K562 (cell line): ENCODE measurements around the gene AFG1L. TPM values are rescaled to one million over a fixed set of nuclear protein-coding genes. Genes with fewer than 3 reads are reported as not detected.

Experiments
- ARNT ChIP-seq, 2 experiments: fragments of 450-650 bp; IDR thresholded peaks; 2 replicates each; pipeline ENCODE4 v1.6.1; 2016; ENCODE audit warnings: mild to moderate bottlenecking in 1 of 2
- GATA2 ChIP-seq: sonication (generic); formaldehyde crosslinking; IDR thresholded peaks from 2 replicates; pipeline ENCODE4 v1.4.0; 2020; ENCODE audit warnings: mild to moderate bottlenecking, missing genetic modification reagents
- KAT7 ChIP-seq: sonication (generic); formaldehyde crosslinking; IDR thresholded peaks from 2 replicates; pipeline ENCODE4 v1.8.0; 2022; ENCODE audit warnings: missing genetic modification reagents, mild to moderate bottlenecking, borderline replicate concordance
- KDM4B ChIP-seq, 2 experiments: fragments of 450-650 bp in 1 of 2; sonication (generic) in 1 of 2; IDR thresholded peaks; 2 replicates each; pipeline ENCODE4 v1.6.1; 2016 to 2017; ENCODE audit warnings: borderline replicate concordance in 2 of 2, antibody characterized with exemption in 1 of 2, low read depth in 1 of 2, mild to moderate bottlenecking in 1 of 2
- LCOR ChIP-seq: sonication (generic); formaldehyde crosslinking; IDR thresholded peaks from 2 replicates; pipeline ENCODE4 v1.8.0; 2022; ENCODE audit warnings: mild to moderate bottlenecking, missing genetic modification reagents
- MCM5 ChIP-seq: fragments of 450-650 bp; IDR thresholded peaks from 2 replicates; pipeline ENCODE4 v1.6.1; 2016; ENCODE audit warnings: low read depth
- NR2C2 ChIP-seq, 2 experiments: fragments of 200-800 bp in 1 of 2; sonication (Bioruptor generic) in 1 of 2; sonication (generic) in 1 of 2; formaldehyde crosslinking in 1 of 2; IDR thresholded peaks; 2 replicates each; pipeline versions ENCODE4 v1.6.1 to v1.8.0; 2016 to 2022; ENCODE audit warnings: mild to moderate bottlenecking in 1 of 2, missing compliant biosample characterization in 1 of 2, missing genetic modification characterization in 1 of 2, missing genetic modification reagents in 1 of 2
- RFX5 ChIP-seq: IDR thresholded peaks from 2 replicates; pipeline ENCODE4 v1.6.1; 2011; ENCODE audit warnings: low read depth, mild to moderate bottlenecking, improper control_type of control experiment, low read length
- SLC30A9 ChIP-seq: fragments of 250-450 bp; sonication (Bioruptor Pico); IDR thresholded peaks from 2 replicates; pipeline ENCODE4 v1.8.0; 2022; ENCODE audit warnings: mild to moderate bottlenecking, moderate library complexity
- SMARCE1 ChIP-seq: fragments of 450-650 bp; IDR thresholded peaks from 2 replicates; pipeline ENCODE4 v1.7.1; 2016; ENCODE audit warnings: mild to moderate bottlenecking
- ZKSCAN8 ChIP-seq: fragments of 200-800 bp; sonication (Bioruptor generic); IDR thresholded peaks from 2 replicates; pipeline ENCODE4 v1.6.1; 2016; ENCODE audit warnings: missing genetic modification characterization, missing compliant biosample characterization
- polyA plus RNA-seq, 8 experiments: library from polyadenylated mRNA; depleted of rRNA in 4 of 8; stranded (reverse) in 5 of 8; unstranded in 3 of 8; fragments of >200 nt; fragmentation: Nextera tagmentation in 2 of 8; fragmentation: Illumina TruSeq in 1 of 8; extraction: Ambion mirVana in 2 of 8; extraction: Trizol in 1 of 8; gene quantifications; 2 replicates each; pipeline versions ENCODE4 v1.2.1 to v1.2.3, GENCODE V29; 2011 to 2014; ENCODE audit warnings: inconsistent platforms in 1 of 8, missing spikeins in 1 of 8
- total RNA-seq, 7 experiments: library from RNA; depleted of rRNA in 6 of 7; stranded (reverse); fragments of >200 nt in 6 of 7; fragmentation: Illumina TruSeq in 2 of 7; extraction: Trizol in 2 of 7; gene quantifications; 2 replicates each; pipeline versions ENCODE4 v1.2.1 to v1.2.3, GENCODE V29; 2011 to 2021; ENCODE audit warnings: low replicate concordance in 1 of 7
- TF ChIP-seq, protein P1 (sequence below): fragments of 250-450 bp; sonication (Bioruptor Pico); IDR thresholded peaks from 2 replicates; pipeline ENCODE4 v1.4.0; 2020
- TF ChIP-seq, protein P2 (sequence below): fragments of 450-650 bp; IDR thresholded peaks from 2 replicates; pipeline ENCODE4 v1.6.1; 2016; ENCODE audit warnings: antibody characterized with exemption
- TF ChIP-seq, protein P3 (sequence below): fragments of 200-800 bp; sonication (Bioruptor generic); IDR thresholded peaks from 2 replicates; pipeline ENCODE4 v1.6.1; 2017; ENCODE audit warnings: missing genetic modification characterization, missing compliant biosample characterization
- TF ChIP-seq, protein P4 (sequence below): fragments of 250-450 bp; sonication (Bioruptor Pico); IDR thresholded peaks from 2 replicates; pipeline ENCODE4 v1.4.0; 2020; ENCODE audit warnings: mild to moderate bottlenecking, moderate library complexity
- TF ChIP-seq, protein P5 (sequence below): fragments of 450-650 bp; IDR thresholded peaks from 2 replicates; pipeline ENCODE4 v1.6.1; 2016

The AFG1L gene
- total and polyA plus RNA-seq, 9 of the 15 experiments (the other 6 are each of a cell fraction or from before 2014, with no cell fraction given), result 2.2 to 15.5 (median 5.8) TPM

DNA sequence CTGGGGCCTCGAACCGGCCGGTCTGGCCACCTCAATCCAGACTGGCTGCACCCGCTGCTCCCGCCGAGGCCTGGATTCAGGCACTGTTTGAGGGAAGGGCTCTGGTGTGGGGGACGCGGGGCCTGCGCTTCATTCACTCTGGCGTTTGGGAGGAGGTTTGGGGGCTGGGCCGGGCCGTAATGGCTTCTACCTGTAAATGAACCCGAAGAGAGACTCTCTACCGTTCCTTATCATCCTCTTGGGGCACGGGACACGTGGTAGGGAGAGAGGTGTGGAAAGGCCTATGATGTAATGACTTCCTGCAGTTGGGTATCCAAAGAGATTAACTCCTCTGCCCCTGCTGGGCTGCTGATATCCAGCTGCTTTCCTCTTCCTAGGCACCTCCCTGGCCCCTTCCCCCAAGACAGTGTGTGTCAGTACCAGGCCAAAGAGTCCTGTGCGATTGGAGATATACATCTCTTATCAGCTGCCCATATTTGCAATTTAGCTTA is 267.7 kb downstream of the AFG1L start (continued):
- TF ChIP-seq, protein P1, sequence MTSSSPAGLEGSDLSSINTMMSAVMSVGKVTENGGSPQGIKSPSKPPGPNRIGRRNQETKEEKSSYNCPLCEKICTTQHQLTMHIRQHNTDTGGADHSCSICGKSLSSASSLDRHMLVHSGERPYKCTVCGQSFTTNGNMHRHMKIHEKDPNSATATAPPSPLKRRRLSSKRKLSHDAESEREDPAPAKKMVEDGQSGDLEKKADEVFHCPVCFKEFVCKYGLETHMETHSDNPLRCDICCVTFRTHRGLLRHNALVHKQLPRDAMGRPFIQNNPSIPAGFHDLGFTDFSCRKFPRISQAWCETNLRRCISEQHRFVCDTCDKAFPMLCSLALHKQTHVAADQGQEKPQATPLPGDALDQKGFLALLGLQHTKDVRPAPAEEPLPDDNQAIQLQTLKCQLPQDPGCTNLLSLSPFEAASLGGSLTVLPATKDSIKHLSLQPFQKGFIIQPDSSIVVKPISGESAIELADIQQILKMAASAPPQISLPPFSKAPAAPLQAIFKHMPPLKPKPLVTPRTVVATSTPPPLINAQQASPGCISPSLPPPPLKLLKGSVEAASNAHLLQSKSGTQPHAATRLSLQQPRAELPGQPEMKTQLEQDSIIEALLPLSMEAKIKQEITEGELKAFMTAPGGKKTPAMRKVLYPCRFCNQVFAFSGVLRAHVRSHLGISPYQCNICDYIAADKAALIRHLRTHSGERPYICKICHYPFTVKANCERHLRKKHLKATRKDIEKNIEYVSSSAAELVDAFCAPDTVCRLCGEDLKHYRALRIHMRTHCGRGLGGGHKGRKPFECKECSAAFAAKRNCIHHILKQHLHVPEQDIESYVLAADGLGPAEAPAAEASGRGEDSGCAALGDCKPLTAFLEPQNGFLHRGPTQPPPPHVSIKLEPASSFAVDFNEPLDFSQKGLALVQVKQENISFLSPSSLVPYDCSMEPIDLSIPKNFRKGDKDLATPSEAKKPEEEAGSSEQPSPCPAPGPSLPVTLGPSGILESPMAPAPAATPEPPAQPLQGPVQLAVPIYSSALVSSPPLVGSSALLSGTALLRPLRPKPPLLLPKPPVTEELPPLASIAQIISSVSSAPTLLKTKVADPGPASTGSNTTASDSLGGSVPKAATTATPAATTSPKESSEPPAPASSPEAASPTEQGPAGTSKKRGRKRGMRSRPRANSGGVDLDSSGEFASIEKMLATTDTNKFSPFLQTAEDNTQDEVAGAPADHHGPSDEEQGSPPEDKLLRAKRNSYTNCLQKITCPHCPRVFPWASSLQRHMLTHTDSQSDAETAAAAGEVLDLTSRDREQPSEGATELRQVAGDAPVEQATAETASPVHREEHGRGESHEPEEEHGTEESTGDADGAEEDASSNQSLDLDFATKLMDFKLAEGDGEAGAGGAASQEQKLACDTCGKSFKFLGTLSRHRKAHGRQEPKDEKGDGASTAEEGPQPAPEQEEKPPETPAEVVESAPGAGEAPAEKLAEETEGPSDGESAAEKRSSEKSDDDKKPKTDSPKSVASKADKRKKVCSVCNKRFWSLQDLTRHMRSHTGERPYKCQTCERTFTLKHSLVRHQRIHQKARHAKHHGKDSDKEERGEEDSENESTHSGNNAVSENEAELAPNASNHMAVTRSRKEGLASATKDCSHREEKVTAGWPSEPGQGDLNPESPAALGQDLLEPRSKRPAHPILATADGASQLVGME (CRISPR knock-in tag), result peak; percentile 94
- TF ChIP-seq ARNT (IDR thresholded peaks at IDR 0.05), result peak; percentile 23 to 30; a peak in 1 of 4 replicates
- TF ChIP-seq GATA2 (CRISPR knock-in tag), result peak; percentile 53; the same call in 1 of the 2 replicates
- TF ChIP-seq, protein P2, sequence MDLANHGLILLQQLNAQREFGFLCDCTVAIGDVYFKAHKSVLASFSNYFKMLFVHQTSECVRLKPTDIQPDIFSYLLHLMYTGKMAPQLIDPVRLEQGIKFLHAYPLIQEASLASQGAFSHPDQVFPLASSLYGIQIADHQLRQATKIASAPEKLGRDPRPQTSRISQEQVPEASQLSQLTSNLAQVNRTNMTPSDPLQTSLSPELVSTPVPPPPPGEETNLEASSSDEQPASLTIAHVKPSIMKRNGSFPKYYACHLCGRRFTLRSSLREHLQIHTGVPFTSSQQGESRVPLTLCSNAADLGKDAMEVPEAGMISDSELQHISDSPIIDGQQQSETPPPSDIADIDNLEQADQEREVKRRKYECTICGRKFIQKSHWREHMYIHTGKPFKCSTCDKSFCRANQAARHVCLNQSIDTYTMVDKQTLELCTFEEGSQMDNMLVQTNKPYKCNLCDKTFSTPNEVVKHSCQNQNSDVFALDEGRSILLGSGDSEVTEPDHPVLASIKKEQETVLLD, result peak; percentile 45; the same call in 1 of the 2 replicates
- TF ChIP-seq SLC30A9 (CRISPR knock-in tag), result no peak
- no peak for TF ChIP-seq KAT7 (CRISPR knock-in tag)
- TF ChIP-seq, protein P3, sequence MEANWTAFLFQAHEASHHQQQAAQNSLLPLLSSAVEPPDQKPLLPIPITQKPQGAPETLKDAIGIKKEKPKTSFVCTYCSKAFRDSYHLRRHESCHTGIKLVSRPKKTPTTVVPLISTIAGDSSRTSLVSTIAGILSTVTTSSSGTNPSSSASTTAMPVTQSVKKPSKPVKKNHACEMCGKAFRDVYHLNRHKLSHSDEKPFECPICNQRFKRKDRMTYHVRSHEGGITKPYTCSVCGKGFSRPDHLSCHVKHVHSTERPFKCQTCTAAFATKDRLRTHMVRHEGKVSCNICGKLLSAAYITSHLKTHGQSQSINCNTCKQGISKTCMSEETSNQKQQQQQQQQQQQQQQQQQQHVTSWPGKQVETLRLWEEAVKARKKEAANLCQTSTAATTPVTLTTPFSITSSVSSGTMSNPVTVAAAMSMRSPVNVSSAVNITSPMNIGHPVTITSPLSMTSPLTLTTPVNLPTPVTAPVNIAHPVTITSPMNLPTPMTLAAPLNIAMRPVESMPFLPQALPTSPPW (CRISPR knock-in tag), result peak; percentile 50
- no peak for TF ChIP-seq RFX5
- TF ChIP-seq, protein P4, sequence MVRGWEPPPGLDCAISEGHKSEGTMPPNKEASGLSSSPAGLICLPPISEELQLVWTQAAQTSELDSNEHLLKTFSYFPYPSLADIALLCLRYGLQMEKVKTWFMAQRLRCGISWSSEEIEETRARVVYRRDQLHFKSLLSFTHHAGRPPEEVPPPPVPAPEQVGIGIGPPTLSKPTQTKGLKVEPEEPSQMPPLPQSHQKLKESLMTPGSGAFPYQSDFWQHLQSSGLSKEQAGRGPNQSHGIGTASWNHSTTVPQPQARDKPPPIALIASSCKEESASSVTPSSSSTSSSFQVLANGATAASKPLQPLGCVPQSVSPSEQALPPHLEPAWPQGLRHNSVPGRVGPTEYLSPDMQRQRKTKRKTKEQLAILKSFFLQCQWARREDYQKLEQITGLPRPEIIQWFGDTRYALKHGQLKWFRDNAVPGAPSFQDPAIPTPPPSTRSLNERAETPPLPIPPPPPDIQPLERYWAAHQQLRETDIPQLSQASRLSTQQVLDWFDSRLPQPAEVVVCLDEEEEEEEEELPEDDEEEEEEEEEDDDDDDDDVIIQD (CRISPR knock-in tag), result no peak
- peak; percentile 44; the same call in 1 of the 2 replicates for TF ChIP-seq LCOR (CRISPR knock-in tag)
- TF ChIP-seq, protein P5, sequence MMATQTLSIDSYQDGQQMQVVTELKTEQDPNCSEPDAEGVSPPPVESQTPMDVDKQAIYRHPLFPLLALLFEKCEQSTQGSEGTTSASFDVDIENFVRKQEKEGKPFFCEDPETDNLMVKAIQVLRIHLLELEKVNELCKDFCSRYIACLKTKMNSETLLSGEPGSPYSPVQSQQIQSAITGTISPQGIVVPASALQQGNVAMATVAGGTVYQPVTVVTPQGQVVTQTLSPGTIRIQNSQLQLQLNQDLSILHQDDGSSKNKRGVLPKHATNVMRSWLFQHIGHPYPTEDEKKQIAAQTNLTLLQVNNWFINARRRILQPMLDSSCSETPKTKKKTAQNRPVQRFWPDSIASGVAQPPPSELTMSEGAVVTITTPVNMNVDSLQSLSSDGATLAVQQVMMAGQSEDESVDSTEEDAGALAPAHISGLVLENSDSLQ, result 0 out of 2 replicates have a peak, but pooled peaks have one; percentile 4
- no peak for TF ChIP-seq NR2C2 (CRISPR knock-in tag; IDR thresholded peaks at IDR 0.05)
- peak; percentile 39; the same call in 1 of the 2 replicates for TF ChIP-seq NR2C2 (tag; IDR thresholded peaks at IDR 0.05)
- peak; percentile 69; the same call in 1 of the 2 replicates for TF ChIP-seq SMARCE1
- TF ChIP-seq KDM4B (IDR thresholded peaks at IDR 0.05; ENCODE audit: borderline replicate concordance in 2 of 2, low read depth in 1 of 2), result no peak
- TF ChIP-seq ZKSCAN8, result peak; percentile 70; the same call in 1 of the 2 replicates
- TF ChIP-seq MCM5, result no peak
